ENCODE measurements around the gene LEP.

LEP gene

GRCh38 chr7:128203710-128204214 lies 37.3 kb upstream of the LEP start:
- Mint-ChIP-seq H3K4me3 (no peak overlapping the region), H3K27me3 (ENCODE audit: low read depth) (peaks cover 67% of the 10 kb centered on the region), H3K4me1 (peaks cover 10% of the 10 kb centered on the region), H3K9me3 (no peaks in the 10 kb centered on the region), H3K36me3 (ENCODE audit: low read depth) (no peaks in the 10 kb centered on the region), H3K27ac (no peak overlapping the region)
- TF ChIP-seq CTCF (IDR thresholded peaks at IDR 0.05; ENCODE audit: unreplicated experiment in 3 of 3) = no peak

- Mint-ChIP-seq H3K36me3 (ENCODE audit: low read depth) (no peaks in the 10 kb centered on the region), H3K27ac (no peak overlapping the region), H3K4me3 (no peak overlapping the region), H3K9me3 (no peaks in the 10 kb centered on the region), H3K27me3 (ENCODE audit: low read depth) (peaks cover 60% of the 10 kb centered on the region), H3K4me1 (peaks cover 10% of the 10 kb centered on the region)
- TF ChIP-seq CTCF (IDR thresholded peaks at IDR 0.05; ENCODE audit: unreplicated experiment in 3 of 3) = no peak
Observed at GRCh38 chr7:128204455-128204854, 36.6 kb upstream of the LEP start.

GRCh38 chr7:128205068-128205467 lies 36.0 kb upstream of the LEP start:
- Mint-ChIP-seq H3K36me3 (ENCODE audit: low read depth) (no peaks in the 10 kb centered on the region), H3K27me3 (ENCODE audit: low read depth) (peaks cover 56% of the 10 kb centered on the region), H3K27ac (no peak overlapping the region), H3K4me1 (peaks cover 10% of the 10 kb centered on the region), H3K9me3 (no peaks in the 10 kb centered on the region), H3K4me3 (no peak overlapping the region)
- no peak for TF ChIP-seq CTCF (IDR thresholded peaks at IDR 0.05; ENCODE audit: unreplicated experiment in 3 of 3)

GRCh38 chr7:128206017-128206746 lies 34.9 kb upstream of the LEP start:
- no peak for TF ChIP-seq CTCF (IDR thresholded peaks at IDR 0.05; ENCODE audit: unreplicated experiment in 3 of 3)
- no peaks in the 10 kb centered on the region for H3K9me3 Mint-ChIP-seq

GRCh38 chr7:128206747-128207500 lies 34.2 kb upstream of the LEP start:
- Mint-ChIP-seq H3K27me3 (ENCODE audit: low read depth) (peaks cover 55% of the 10 kb centered on the region), H3K36me3 (ENCODE audit: low read depth) (no peaks in the 10 kb centered on the region), H3K4me3 (no peak overlapping the region), H3K9me3 (no peaks in the 10 kb centered on the region), H3K4me1 (peaks cover 10% of the 10 kb centered on the region), H3K27ac (no peak overlapping the region)
- no peak for TF ChIP-seq CTCF (IDR thresholded peaks at IDR 0.05; ENCODE audit: unreplicated experiment in 3 of 3)

More at GRCh38 chr7:128206017-128206746, 34.9 kb upstream of the LEP start:
- H3K36me3 Mint-ChIP-seq (ENCODE audit: low read depth) = no peaks in the 10 kb centered on the region
- peaks cover 15% of the 10 kb centered on the region for H3K4me1 Mint-ChIP-seq
- no peak overlapping the region for H3K27ac Mint-ChIP-seq
- H3K4me3 Mint-ChIP-seq = no peak overlapping the region
- H3K27me3 Mint-ChIP-seq (ENCODE audit: low read depth) = peaks cover 54% of the 10 kb centered on the region
